Activated CD4-positive, CD25-positive, alpha-beta regulatory T cell treated with anti-CD3 and anti-CD28 coated beads, Interleukin-2, amount 50 U/mL, for 16 hours (primary cell): Measurements from ENCODE around the gene TTLL5.
A peak's percentile ranks its signal among the peaks of the same experiment; 100 is the strongest.

Source experiments
- DNase-seq: peaks from one replicate; pipeline ENCODE4 v3.0.0-alpha.2; 2020; ENCODE audit warnings: low read depth, low spot score

TTLL5 gene

GRCh38 chr14:75960231-75960630 lies 299.2 kb downstream of the TTLL5 start:
- no peak for DNase-seq

DNA sequence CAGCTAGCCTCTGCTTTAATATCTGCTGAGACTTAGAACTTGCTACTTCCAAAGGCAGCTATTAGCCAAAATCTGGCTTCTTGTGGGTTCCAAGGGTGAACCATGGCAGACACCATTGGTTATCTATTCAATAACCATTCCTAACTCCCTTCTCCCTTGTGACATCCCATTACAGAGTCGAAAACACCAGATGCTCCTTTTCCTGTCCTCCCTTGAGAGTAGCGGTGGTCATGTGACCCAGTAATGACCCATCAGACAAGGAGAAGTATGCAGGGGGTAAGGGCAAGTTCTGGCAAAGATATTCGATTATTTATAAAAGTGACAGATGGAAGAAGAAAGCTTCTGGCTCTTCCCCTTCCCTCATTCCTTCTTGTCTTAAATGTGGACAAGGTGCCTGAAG lies 300.6 kb downstream of the TTLL5 start:
- no peak for DNase-seq

DNA sequence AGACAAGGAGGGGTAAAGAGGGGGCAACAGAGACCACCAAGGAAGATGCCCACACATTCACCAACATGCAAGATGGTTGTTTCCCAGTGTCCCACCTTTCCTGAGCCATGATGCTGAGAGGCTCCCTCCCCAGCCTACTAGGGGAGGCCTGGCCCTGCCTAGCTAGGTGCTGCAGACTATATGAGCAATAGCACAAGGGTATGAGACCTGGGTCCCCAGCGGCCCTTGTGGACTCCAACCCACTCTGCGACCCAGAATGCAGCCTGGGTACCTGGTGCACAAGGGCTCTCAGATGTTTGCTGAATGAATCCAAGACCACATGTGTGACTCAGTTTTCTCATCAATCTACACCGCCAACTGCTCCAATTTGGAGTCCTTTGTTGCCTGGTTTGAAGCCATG lies 306.8 kb downstream of the TTLL5 start:
- no peak for DNase-seq

DNA sequence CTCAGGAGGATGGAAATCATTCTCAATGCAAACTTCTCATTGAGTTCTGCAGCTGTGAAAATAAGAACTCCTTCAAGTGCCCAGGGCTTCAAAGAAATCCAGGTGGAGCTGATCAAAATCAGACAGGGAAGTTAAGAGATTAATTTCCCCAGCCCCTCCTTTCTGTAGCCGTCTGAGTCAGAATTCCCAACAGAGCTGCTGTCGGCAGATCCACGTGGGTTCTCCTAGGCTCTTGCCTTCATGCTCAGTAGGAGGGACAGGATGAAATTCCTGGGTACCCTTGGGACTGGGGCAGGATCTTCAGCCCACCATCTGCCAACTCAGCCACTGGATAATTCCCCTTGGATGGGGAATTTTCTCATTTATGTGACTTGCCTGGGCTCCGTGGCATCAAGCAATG lies 307.4 kb downstream of the TTLL5 start:
- DNase-seq, result no peak

- no peak for DNase-seq
These were observed 308.1 kb downstream of the TTLL5 start for GRCh38 chr14:75969126-75969525.

- DNase-seq, result no peak
These were observed 308.8 kb downstream of the TTLL5 start for GRCh38 chr14:75969891-75970290.

GRCh38 chr14:75970989-75971388 lies 309.9 kb downstream of the TTLL5 start:
- no peak for DNase-seq

- DNase-seq, result no peak
These were observed 310.5 kb downstream of the TTLL5 start for GRCh38 chr14:75971509-75971908.

- no peak for DNase-seq
These were observed 311.9 kb downstream of the TTLL5 start for GRCh38 chr14:75972801-75973421.

DNA sequence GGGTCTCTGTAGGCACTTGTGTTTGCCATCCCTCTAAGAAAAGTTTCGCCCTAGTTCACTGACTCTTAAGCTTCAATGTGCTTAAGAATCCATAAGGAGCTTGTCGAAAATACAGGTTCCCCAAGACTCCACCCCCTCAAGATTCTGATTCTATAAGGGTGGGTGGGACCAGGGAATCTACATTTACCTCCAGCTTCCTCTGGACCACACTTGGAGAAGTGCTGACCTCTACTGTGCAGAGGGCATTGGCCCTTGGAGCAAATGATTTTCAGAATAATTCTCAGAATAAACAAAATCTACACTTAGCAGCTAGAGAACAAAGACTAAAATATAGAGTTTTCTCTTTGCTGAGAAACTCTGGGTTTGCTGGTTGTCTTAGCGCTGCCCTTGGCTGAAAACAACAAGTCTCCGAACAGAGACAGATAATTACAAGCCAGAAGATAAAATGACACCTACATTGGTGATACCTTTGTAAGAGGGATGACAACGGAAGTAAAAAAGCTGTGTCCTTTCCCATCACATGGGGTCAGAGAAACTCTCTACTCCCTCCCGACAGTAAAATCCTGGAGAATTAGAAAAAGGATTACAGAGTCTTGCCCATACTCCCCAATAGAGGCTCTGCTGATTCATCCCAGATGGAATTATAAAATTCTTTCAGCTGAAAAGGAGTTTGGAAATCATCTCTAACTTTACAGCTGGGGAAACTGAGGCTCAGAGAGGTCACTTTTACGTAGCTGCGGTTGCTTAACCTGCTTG lies 316.0 kb downstream of the TTLL5 start:
- no peak for DNase-seq

- DNase-seq, result no peak
These were observed 316.5 kb downstream of the TTLL5 start for GRCh38 chr14:75977582-75977943.

GRCh38 chr14:75978249-75978731 lies 317.2 kb downstream of the TTLL5 start:
- no peak for DNase-seq

DNA sequence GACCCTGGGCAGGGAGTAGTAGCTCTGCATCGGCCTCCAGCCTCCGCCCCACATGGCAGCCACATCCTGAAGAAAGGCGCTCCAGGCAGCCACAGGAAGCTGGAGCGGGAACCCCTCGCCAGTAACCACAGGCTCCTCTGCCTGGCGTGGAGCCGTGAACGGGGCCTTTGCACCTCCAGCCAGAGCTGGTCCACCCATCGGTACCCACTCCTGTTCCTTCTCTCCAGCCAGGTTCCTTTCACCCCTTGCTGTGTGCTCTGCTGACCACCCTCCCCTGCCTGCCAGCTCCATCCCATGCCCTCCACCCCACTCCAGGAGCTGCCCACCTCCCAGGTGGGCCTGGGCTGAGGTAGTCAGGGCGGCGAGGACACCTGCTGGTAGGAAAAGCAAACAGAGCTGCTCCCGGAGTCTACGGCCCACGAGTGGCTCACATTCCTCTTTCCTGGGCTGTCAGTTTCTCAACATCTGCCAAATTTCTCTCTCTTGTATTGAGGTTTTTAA lies 318.1 kb downstream of the TTLL5 start:
- DNase-seq, result no peak

GRCh38 chr14:75979648-75980565 lies 318.9 kb downstream of the TTLL5 start:
- no peak for DNase-seq

DNA sequence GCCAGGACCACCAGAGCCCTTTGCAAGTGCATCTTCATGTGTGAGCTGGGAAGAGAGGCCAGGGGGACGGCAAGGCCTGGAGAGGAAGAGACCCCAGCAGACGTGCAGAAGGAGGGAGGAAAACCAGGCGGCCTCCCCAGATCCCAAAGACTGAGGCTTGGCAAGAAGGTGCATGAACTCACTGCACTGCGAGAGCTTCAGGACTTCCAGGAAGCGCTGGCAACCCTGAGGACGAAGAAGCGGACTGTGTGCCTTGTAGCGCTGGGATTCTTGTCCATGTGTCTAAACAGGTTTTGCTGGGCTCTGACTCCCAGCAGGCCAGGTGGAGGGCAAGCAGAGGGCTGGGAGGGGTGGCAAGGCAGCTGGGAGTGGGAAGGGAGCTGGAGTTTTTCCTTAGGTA lies 319.8 kb downstream of the TTLL5 start:
- DNase-seq, result no peak

DNA sequence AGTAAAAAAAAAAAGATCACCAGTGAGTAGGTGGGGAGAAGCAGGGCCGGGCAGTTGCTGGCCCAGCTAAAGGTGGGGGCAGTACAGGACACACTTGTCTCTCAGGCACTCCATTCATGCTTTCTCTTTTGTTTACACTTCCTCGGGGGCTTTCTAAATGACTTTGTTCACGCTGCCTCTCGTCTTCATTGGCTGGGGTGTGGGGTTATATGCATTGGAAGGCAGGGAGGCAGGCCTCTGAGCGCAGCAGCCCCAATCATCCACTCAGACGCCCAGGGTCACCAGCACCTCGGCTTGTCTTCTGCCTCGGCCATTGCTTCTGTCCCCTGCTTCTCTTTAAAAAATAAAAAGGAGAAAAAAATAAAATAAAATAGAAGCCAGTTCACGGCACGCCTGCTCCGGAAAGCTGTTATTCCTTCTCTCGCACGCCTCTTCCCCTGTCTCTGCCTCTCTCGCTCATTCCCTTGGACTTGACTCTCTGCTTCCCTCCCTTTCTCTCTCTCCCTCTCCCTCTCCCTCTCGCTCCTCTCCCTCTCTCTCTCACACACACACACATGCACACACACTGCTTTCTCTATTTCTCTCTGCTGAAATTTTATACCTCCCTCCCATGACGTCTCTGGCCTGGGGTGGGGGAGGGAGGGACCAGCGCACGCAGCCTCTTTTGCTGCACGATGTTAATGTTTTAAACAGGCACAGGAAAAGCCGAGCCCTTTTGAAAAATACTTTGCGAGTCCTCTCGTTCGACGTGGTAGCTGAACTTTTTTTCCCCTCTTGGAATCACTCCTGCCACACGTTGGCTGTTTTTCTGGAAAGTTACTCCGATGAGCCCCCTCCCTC lies 320.6 kb downstream of the TTLL5 start, which contains the start of gene TGFB3:
TSS of gene TGFB3 (minus strand) at position 570 of the 840 bp plus-strand sequence. CDS start 1,102 bp downstream, outside the sequence.
- DNase-seq, result peak; percentile 16

DNA sequence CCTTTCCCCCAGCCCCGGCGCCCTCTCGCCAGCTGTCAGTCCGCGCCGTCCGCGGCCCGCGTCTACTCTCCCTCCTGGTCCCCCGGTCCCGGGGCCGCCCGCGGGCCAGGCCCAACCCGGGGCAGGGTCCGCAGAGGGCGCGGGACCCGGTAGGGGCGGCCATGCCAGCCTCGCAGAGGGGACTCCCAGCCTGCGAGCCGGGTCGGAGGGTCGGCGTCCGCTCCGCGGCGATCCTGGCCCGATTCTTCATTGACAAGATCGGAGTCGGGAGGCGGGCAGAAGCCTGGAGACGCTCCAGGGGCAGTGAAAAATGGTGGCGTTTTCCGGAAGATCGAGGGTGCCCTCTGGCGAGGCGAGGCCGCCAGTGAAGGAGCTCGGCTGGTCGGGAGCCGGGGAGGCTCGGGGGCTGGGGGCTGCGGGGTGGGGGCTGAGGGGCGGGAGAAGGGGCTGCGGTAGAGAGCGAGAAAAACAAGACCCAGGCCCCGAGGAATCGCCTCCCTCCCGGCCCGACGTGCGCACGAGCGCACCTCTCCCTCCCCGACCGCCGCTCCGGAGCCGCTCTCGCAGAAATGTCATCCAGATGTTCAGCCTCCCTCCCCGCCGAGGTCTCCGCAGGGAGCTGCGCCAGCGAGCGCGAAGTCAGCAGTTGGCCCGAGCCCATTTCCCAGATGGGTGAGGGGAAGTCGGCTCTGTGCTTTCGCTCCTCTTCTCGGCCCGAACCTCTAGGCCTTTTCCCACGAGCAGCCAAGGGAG lies 321.4 kb downstream of the TTLL5 start:
- DNase-seq, result peak; percentile 55

GRCh38 chr14:75983019-75983358 lies 321.9 kb downstream of the TTLL5 start:
- DNase-seq, result no peak

- no peak for DNase-seq
These were observed 323.6 kb downstream of the TTLL5 start for GRCh38 chr14:75984674-75985073.
